Hepatocyte (in vitro differentiated cells): ENCODE results near the gene ERC2. TPM values are rescaled to one million over a fixed set of nuclear protein-coding genes. Genes with fewer than 3 reads are reported as not detected.

Experiments used
- DNase-seq: peaks from one replicate; pipeline ENCODE4 v3.0.0-alpha.2; 2016; ENCODE audit warnings: low spot score
- H2AFZ ChIP-seq: fragments of 200-600 bp; sonication (generic); 2 replicates; pipeline ENCODE4 v1.6.0; 2016; ENCODE audit warnings: antibody characterized with exemption, mild to moderate bottlenecking
- H3K27ac ChIP-seq: fragments of 200-600 bp; sonication (generic); 2 replicates; pipeline ENCODE4 v1.5.1; 2016; ENCODE audit warnings: mild to moderate bottlenecking
- H3K27me3 ChIP-seq: fragments of 200-600 bp; sonication (generic); 2 replicates; pipeline ENCODE4 v1.6.1; 2016
- H3K36me3 ChIP-seq: fragments of 200-600 bp; sonication (generic); replicated peaks from 2 replicates; pipeline ENCODE4 v1.5.1; 2016; ENCODE audit warnings: low read depth; ENCODE audit not compliant: insufficient read depth
- H3K4me1 ChIP-seq: fragments of 200-600 bp; sonication (generic); 2 replicates; pipeline ENCODE4 v1.5.1; 2016; ENCODE audit warnings: mild to moderate bottlenecking, moderate library complexity; ENCODE audit not compliant: insufficient read depth
- H3K4me2 ChIP-seq: fragments of 200-600 bp; sonication (generic); 2 replicates; pipeline ENCODE4 v1.6.0; 2016
- H3K4me3 ChIP-seq: fragments of 200-600 bp; sonication (generic); 2 replicates; pipeline ENCODE4 v1.5.1; 2016; ENCODE audit warnings: mild to moderate bottlenecking
- H3K79me2 ChIP-seq: fragments of 200-600 bp; sonication (generic); 2 replicates; pipeline ENCODE4 v1.6.0; 2017; ENCODE audit warnings: mild to moderate bottlenecking
- H3K9me2 ChIP-seq: fragments of 200-600 bp; sonication (generic); replicated peaks from 2 replicates; pipeline ENCODE4 v1.6.0; 2017; ENCODE audit warnings: mild to moderate bottlenecking; ENCODE audit not compliant: insufficient read depth
- H3K9me3 ChIP-seq: fragments of 200-600 bp; sonication (generic); 2 replicates; pipeline ENCODE4 v1.5.1; 2016; ENCODE audit warnings: low read depth, mild to moderate bottlenecking
- H4K20me1 ChIP-seq: fragments of 200-600 bp; sonication (generic); 2 replicates; pipeline ENCODE4 v1.6.0; 2016; ENCODE audit warnings: mild to moderate bottlenecking; ENCODE audit not compliant: insufficient read depth, poor library complexity, severe bottlenecking
- EZH2 ChIP-seq: fragments of 200-600 bp; sonication (generic); IDR thresholded peaks from 2 replicates; pipeline ENCODE4 v1.6.1; 2016; ENCODE audit warnings: antibody characterized with exemption, mild to moderate bottlenecking, borderline replicate concordance
- EZH2phosphoT487 ChIP-seq: fragments of 200-600 bp; sonication (generic); IDR thresholded peaks from one replicate; pipeline ENCODE4 v1.6.1; 2018; ENCODE audit warnings: antibody characterized with exemption, mild to moderate bottlenecking, low read depth, moderate library complexity; ENCODE audit not compliant: unreplicated experiment, severe bottlenecking
- WGBS: methylation state at CpG from one replicate; pipeline ENCODE4 v1.1.6; 2016; ENCODE audit warnings: low lambda C conversion rate; ENCODE audit errors: missing lambda C conversion rate; 5-methylcytosine and 5-hydroxymethylcytosine counted together
- polyA plus RNA-seq: library from polyadenylated mRNA; unstranded; fragments of >200 nt; fragmentation: Nextera tagmentation; extraction: Ambion mirVana; gene quantifications from 2 replicates; pipeline ENCODE4 v1.2.1, GENCODE V29; 2016
- total RNA-seq: library from RNA; depleted of rRNA; stranded (reverse); fragments of >200 nt; gene quantifications from 2 replicates; pipeline ENCODE4 v1.2.3, GENCODE V29; 2014
- TF ChIP-seq, protein P1 (sequence below): fragments of 200-600 bp; sonication (generic); IDR thresholded peaks from 2 replicates; pipeline ENCODE4 v1.5.1; 2016; ENCODE audit warnings: antibody characterized with exemption, mild to moderate bottlenecking; ENCODE audit not compliant: poor library complexity

The ERC2 gene
- total and polyA plus RNA-seq, 2 experiments from 2014 or later, result 1.2 to 5.3 TPM

DNA sequence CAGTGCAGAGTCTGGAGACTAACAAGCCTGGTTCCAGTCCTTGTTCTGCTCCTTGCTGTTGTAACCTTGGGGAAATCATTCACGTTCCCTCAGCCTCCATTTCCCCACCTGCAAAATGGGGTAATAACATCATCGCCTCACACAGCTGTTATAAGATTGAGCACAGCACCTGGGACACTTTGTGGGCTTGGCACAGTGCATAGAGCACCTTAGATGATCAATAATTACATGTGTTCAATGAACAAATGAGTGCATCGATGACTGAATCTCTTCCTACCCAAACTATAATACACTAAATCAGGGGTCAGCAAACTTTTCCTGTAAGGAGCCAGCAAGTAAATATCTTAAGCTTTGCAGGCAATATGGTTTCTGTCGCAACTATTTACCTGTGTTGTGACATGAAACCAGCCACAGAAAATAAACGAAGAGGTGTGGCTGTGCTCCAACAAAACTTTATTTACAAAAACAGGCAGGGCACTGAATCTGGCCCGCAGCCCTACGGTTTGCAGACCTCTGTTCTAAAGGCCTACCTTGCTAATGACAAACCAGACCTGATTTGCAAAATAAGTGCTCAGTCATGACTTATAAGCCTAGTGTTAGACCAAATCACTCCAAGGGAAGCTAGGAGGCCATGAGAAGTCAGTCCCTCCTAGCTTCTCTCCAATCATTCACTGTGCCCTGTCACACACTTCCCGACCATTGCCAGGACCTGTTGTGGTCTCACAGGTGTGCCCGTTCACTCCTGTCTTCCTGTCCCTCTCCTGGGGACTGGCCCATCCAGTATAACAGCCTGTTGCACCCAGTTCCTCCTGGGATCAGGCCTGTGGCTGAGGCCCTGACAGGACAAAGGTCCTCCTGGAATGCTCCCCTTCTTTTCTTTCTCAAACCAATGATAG, 831.7 kb downstream of the ERC2 start:
- no peak for DNase-seq
- Histone ChIP-seq H3K9me3 (no peaks in the 10 kb centered on the region), H3K36me3 (no peaks in the 10 kb centered on the region), H3K4me3 (no peak overlapping the region), H3K4me2 (no peak overlapping the region), H3K9me2 (no peaks in the 10 kb centered on the region), H3K27ac (no peak overlapping the region), H3K4me1 (no peaks in the 10 kb centered on the region), H3K27me3 (no peaks in the 10 kb centered on the region), H2AFZ (no peak overlapping the region), H4K20me1 (no peaks in the 10 kb centered on the region), H3K79me2 (no peaks in the 10 kb centered on the region)
- WGBS, result 79% methylated on average over 9 of the region's 9 CpGs
- TF ChIP-seq, protein P1, sequence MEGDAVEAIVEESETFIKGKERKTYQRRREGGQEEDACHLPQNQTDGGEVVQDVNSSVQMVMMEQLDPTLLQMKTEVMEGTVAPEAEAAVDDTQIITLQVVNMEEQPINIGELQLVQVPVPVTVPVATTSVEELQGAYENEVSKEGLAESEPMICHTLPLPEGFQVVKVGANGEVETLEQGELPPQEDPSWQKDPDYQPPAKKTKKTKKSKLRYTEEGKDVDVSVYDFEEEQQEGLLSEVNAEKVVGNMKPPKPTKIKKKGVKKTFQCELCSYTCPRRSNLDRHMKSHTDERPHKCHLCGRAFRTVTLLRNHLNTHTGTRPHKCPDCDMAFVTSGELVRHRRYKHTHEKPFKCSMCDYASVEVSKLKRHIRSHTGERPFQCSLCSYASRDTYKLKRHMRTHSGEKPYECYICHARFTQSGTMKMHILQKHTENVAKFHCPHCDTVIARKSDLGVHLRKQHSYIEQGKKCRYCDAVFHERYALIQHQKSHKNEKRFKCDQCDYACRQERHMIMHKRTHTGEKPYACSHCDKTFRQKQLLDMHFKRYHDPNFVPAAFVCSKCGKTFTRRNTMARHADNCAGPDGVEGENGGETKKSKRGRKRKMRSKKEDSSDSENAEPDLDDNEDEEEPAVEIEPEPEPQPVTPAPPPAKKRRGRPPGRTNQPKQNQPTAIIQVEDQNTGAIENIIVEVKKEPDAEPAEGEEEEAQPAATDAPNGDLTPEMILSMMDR, result no peak
- no peak for TF ChIP-seq EZH2phosphoT487
- no peak for TF ChIP-seq EZH2

- Histone ChIP-seq H3K9me3 (no peaks in the 10 kb centered on the region), H2AFZ (no peak overlapping the region), H3K4me3 (no peak overlapping the region), H3K4me1 (peaks cover 11% of the 10 kb centered on the region), H3K27ac (no peak overlapping the region), H3K27me3 (no peaks in the 10 kb centered on the region), H3K79me2 (no peaks in the 10 kb centered on the region), H3K36me3 (no peaks in the 10 kb centered on the region), H4K20me1 (no peaks in the 10 kb centered on the region), H3K9me2 (no peaks in the 10 kb centered on the region), H3K4me2 (no peak overlapping the region)
- TF ChIP-seq, protein P1, result no peak
- TF ChIP-seq EZH2phosphoT487 (no peak), EZH2 (no peak)
- 47% methylated on average over 6 of the region's 6 CpGs for WGBS
- DNase-seq, result no peak
Observed at GRCh38 chr3:55634345-55634744, 833.9 kb downstream of the ERC2 start.

- WGBS, result 83% methylated on average over 2 of the region's 2 CpGs
Observed at GRCh38 chr3:55633333-55633732, 834.9 kb downstream of the ERC2 start.

More at GRCh38 chr3:55633333-55633732, 834.9 kb downstream of the ERC2 start:
- TF ChIP-seq EZH2phosphoT487, result no peak
- TF ChIP-seq EZH2, result no peak
- TF ChIP-seq, protein P1, result no peak
- Histone ChIP-seq H3K9me3 (no peaks in the 10 kb centered on the region), H3K36me3 (no peaks in the 10 kb centered on the region), H3K4me3 (no peak overlapping the region), H3K27me3 (no peaks in the 10 kb centered on the region), H3K4me1 (peaks cover 11% of the 10 kb centered on the region), H3K9me2 (no peaks in the 10 kb centered on the region), H3K4me2 (no peak overlapping the region), H3K27ac (no peak overlapping the region), H4K20me1 (no peaks in the 10 kb centered on the region), H3K79me2 (no peaks in the 10 kb centered on the region), H2AFZ (no peak overlapping the region)
- DNase-seq, result no peak
